GM12878 (cell line): ENCODE data around the gene NAV2. TPM values are rescaled to one million over a fixed set of nuclear protein-coding genes. Genes with fewer than 3 reads are reported as not detected.

Experiments used
- ATAC-seq: fragments of 200-7000 bp; cut with Tn5 transposase; 3 replicates; pipeline ENCODE4 v1.9.1; 2020; ENCODE audit warnings: mild to moderate bottlenecking, moderate library complexity
- BruUV-seq: library from RNA; stranded (reverse); fragments of 400-500 nt; replicated peaks from 2 replicates; lab custom pipeline; 2021; lab: Mats Ljungman, UMichigan
- CTCF ChIA-PET: fragments of 300-600 bp; sonication (Branson Sonifier 250); formaldehyde crosslinking; extraction: SDS; loops from one replicate; lab custom pipeline; 2021; ENCODE audit warnings: inconsistent platforms; lab: Yijun Ruan, JAX
- POLR2A ChIA-PET: fragments of 350-600 bp; formaldehyde crosslinking; extraction: SDS; loops from one replicate; lab custom pipeline; 2021; ENCODE audit warnings: inconsistent platforms; lab: Charles Lee
- RAD21 ChIA-PET: fragments of 300-600 bp; sonication (Branson Sonifier 250); formaldehyde crosslinking; loops from one replicate; lab custom pipeline; 2023; ENCODE audit warnings: antibody characterized with exemption; ENCODE audit not compliant: unreplicated experiment; lab: Charles Lee
- SMC1A ChIA-PET: fragments of 300-600 bp; sonication (Branson Sonifier 250); formaldehyde crosslinking; loops from one replicate; lab custom pipeline; 2023; ENCODE audit not compliant: unreplicated experiment, uncharacterized antibody; lab: Charles Lee
- DNase-seq: peaks from one replicate; pipeline ENCODE4 v3.0.0-alpha.2; 2011; ENCODE audit warnings: low read depth, low spot score
- FAIRE-seq: peaks from 3 replicates; lab custom pipeline; 2011; peaks lifted over from hg19 to GRCh38; lab: Jason Lieb, UNC
- H2AFZ ChIP-seq: 2 replicates; pipeline ENCODE4 v1.6.0; 2011; ENCODE audit warnings: low read depth, low read length, control low read depth; ENCODE audit not compliant: control insufficient read depth
- H3K27ac ChIP-seq: 2 replicates; pipeline ENCODE4 v1.5.1; 2011; ENCODE audit warnings: control low read depth; ENCODE audit not compliant: control insufficient read depth, insufficient read depth
- H3K27me3 ChIP-seq, 2 experiments: replicated peaks in 1 of 2; 2 replicates each; pipeline versions ENCODE4 v1.6.0 to v1.6.1; 2011; ENCODE audit warnings: low read length in 1 of 2; ENCODE audit not compliant: control insufficient read depth in 2 of 2, insufficient read depth in 2 of 2
- H3K36me3 ChIP-seq, 2 experiments: 2 replicates each; pipeline ENCODE4 v1.5.1; 2011; ENCODE audit warnings: low read length in 1 of 2; ENCODE audit not compliant: control insufficient read depth in 2 of 2, insufficient read depth in 2 of 2
- H3K4me1 ChIP-seq: 2 replicates; pipeline ENCODE4 v1.6.1; 2011; ENCODE audit warnings: mild to moderate bottlenecking, low read length, moderate library complexity, mixed read lengths; ENCODE audit not compliant: control insufficient read depth, insufficient read depth
- H3K4me2 ChIP-seq: 2 replicates; pipeline ENCODE4 v1.6.0; 2011; ENCODE audit warnings: control low read depth; ENCODE audit not compliant: control insufficient read depth, insufficient read depth
- H3K4me3 ChIP-seq: fragments of 200-600 bp; sonication (generic); 2 replicates; pipeline ENCODE4 v1.5.1; 2016
- H3K79me2 ChIP-seq: 2 replicates; pipeline ENCODE4 v1.6.0; 2011; ENCODE audit warnings: low read length; ENCODE audit not compliant: control insufficient read depth, insufficient read depth
- H3K9ac ChIP-seq: 2 replicates; pipeline ENCODE4 v1.8.0; 2011; ENCODE audit warnings: low read length, control low read depth, mixed read lengths; ENCODE audit not compliant: control insufficient read depth, insufficient read depth
- H3K9me3 ChIP-seq: replicated peaks from 3 replicates; pipeline ENCODE4 v1.5.1; 2011; ENCODE audit warnings: mild to moderate bottlenecking, low read length; ENCODE audit not compliant: control insufficient read depth, insufficient read depth
- H4K20me1 ChIP-seq: 2 replicates; pipeline ENCODE4 v1.6.0; 2011; ENCODE audit not compliant: control insufficient read depth, insufficient read depth
- CEBPB ChIP-seq, 2 experiments: fragments of 150-350 bp in 1 of 2; IDR thresholded peaks; 2 replicates each; pipeline ENCODE4 v1.6.1; 2012 to 2014; ENCODE audit warnings: low read depth in 2 of 2, low read length in 2 of 2, borderline replicate concordance in 1 of 2, inconsistent platforms in 1 of 2
- HDAC6 ChIP-seq: fragments of 200-600 bp; sonication (generic); IDR thresholded peaks from one replicate; pipeline ENCODE4 v1.8.0; 2017; ENCODE audit warnings: antibody characterized with exemption; ENCODE audit not compliant: unreplicated experiment
- HDGF ChIP-seq: fragments of 450-650 bp; IDR thresholded peaks from 2 replicates; pipeline ENCODE4 v1.6.1; 2016; ENCODE audit warnings: antibody characterized with exemption
- NR2C1 ChIP-seq: fragments of 450-650 bp; IDR thresholded peaks from 2 replicates; pipeline ENCODE4 v1.6.1; 2017; ENCODE audit warnings: antibody characterized with exemption, mild to moderate bottlenecking, moderate library complexity
- POU2F2 ChIP-seq: IDR thresholded peaks from 3 replicates; pipeline ENCODE4 v1.6.1; 2011; ENCODE audit warnings: low read depth, mild to moderate bottlenecking, low read length, borderline replicate concordance
- RBBP5 ChIP-seq: fragments of 200-600 bp; sonication (generic); conservative IDR thresholded peaks from 2 replicates; pipeline ENCODE4 v1.6.1; 2016
- RELA ChIP-seq: fragments of 450-650 bp; IDR thresholded peaks from 2 replicates; pipeline ENCODE4 v1.8.0; 2014; ENCODE audit warnings: borderline replicate concordance; ENCODE audit not compliant: partially characterized antibody
- STAT3 ChIP-seq: IDR thresholded peaks from 2 replicates; pipeline ENCODE4 v1.6.1; 2011; ENCODE audit warnings: low read depth, low read length, improper control_type of control experiment
- YY1 ChIP-seq: IDR thresholded peaks from 2 replicates; pipeline ENCODE4 v1.6.1; 2011; ENCODE audit warnings: low read depth, mild to moderate bottlenecking, low read length
- WGBS: methylation state at CpG from one replicate; pipeline ENCODE4 v1.1.6; 2016; ENCODE audit warnings: low lambda C conversion rate; ENCODE audit not compliant: insufficient replicate concordance, insufficient coverage; ENCODE audit errors: missing lambda C conversion rate; 5-methylcytosine and 5-hydroxymethylcytosine counted together
- in situ Hi-C: fragments of 300-500 bp; cut with MboI; formaldehyde crosslinking; loops from 9 replicates; pipeline ENCODE4 v1.14.3; 2018; ENCODE audit warnings: mixed read lengths
- intact Hi-C: fragments of 100-400 bp; cut with micrococcal nuclease; formaldehyde crosslinking; loops from one replicate; pipeline ENCODE4 v1.14.2; 2022; ENCODE audit not compliant: unreplicated experiment
- polyA plus RNA-seq, 11 experiments: library from polyadenylated mRNA; depleted of rRNA in 4 of 11; unstranded in 6 of 11; stranded (reverse) in 5 of 11; fragments of >200 nt; fragmentation: Nextera tagmentation in 4 of 11; fragmentation: Illumina TruSeq in 1 of 11; extraction: Ambion mirVana in 4 of 11; extraction: Trizol in 1 of 11; gene quantifications; 1 replicate in 1 of 11; 2 replicates in 10 of 11; pipeline versions ENCODE4 v1.2.1 to v1.2.3, GENCODE V29; 2011 to 2016; ENCODE audit warnings: inconsistent platforms in 2 of 11, missing spikeins in 2 of 11, low read depth in 1 of 11
- total RNA-seq, 4 experiments: library from RNA; depleted of rRNA in 3 of 4; stranded (reverse); fragments of >200 nt in 3 of 4; fragmentation: Illumina TruSeq in 1 of 4; extraction: Trizol in 1 of 4; gene quantifications; 2 replicates each; pipeline versions ENCODE4 v1.2.1 to v1.2.3, GENCODE V29; 2013 to 2021
- TF ChIP-seq, protein P1 (sequence below): IDR thresholded peaks from 2 replicates; pipeline ENCODE4 v1.6.1; 2012; ENCODE audit warnings: low read depth, low read length, improper control_type of control experiment
- TF ChIP-seq, protein P2 (sequence below): fragments of 150-350 bp; IDR thresholded peaks from 2 replicates; pipeline ENCODE4 v1.6.1; 2014; ENCODE audit warnings: mild to moderate bottlenecking, low read depth, low read length
- TF ChIP-seq, protein P3 (sequence below): fragments of 450-650 bp; IDR thresholded peaks from 2 replicates; pipeline ENCODE4 v1.6.1; 2017; ENCODE audit warnings: borderline replicate concordance

NAV2 gene
- total and polyA plus RNA-seq, 10 of the 15 experiments (the other 5 are each of a cell fraction or from before 2014, with no cell fraction given) = 0.35 to 6.1 (median 1.1) TPM

DNA sequence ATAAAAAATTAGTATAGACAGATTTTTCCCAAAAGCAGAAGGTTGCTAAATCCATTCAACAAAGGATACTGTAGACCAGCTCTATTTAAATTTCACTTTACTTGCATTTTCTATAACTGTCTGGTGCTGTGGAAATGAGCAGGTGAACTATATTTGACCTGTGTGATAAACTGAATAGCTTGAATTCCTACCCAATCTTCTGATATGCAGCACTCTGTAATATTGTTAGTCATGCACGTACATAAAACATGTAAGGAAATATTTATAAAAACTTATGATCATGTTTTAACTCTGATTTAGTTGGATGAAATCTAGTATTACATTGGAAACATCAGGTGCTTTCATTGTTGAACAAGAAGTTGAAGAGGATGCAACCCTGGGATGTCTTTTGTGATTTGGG, 234.0 kb downstream of the NAV2 start:
- H3K79me2 ChIP-seq = no peaks in the 10 kb centered on the region
- no peak for ATAC-seq
- no peak overlapping the region for H2AFZ ChIP-seq
- no peaks in the 10 kb centered on the region for H3K9me3 ChIP-seq
- in situ Hi-C loops = loop anchor here (5.0 to 10.0 kb wide), 2 partner anchors 166 to 408 kb away; no protein-coding TSS in a partner anchor
- no peaks in the 10 kb centered on the region for H3K36me3 ChIP-seq
- TF ChIP-seq CEBPB (IDR thresholded peaks at IDR 0.05; ENCODE audit: borderline replicate concordance in 1 of 2, low read depth in 2 of 2, low read length in 2 of 2) (no peak), HDAC6 (no peak), POU2F2 (no peak)
- SMC1A ChIA-PET = interaction anchor here (1.9 kb wide), 1 partner anchor 9 kb away, joined by 4 read pairs; no protein-coding TSS in a partner anchor
- H4K20me1 ChIP-seq = no peaks in the 10 kb centered on the region
- no peak overlapping the region for H3K4me2 ChIP-seq
- 30% methylated on average over 1 of the region's 1 CpG for WGBS
- RAD21 ChIA-PET = interaction anchor here (0.9 to 1.5 kb wide), 2 partner anchors 8 to 182 kb away, joined by 3 read pairs; no protein-coding TSS in a partner anchor
- H3K27me3 ChIP-seq = no peaks in the 10 kb centered on the region
- POLR2A ChIA-PET = no interaction called here
- no peak for DNase-seq
- CTCF ChIA-PET = interaction anchor here (1.5 to 2.2 kb wide), 5 partner anchors 12 to 186 kb away, joined by 4 to 7 read pairs (median 6); no protein-coding TSS in a partner anchor
- no TSS peak for BruUV-seq
- no peak overlapping the region for H3K9ac ChIP-seq
- intact Hi-C loops = no loop called here
- H3K27ac ChIP-seq = no peak overlapping the region
- no peak for FAIRE-seq
- H3K4me3 ChIP-seq = no peak overlapping the region
- peaks cover 7% of the 10 kb centered on the region for H3K4me1 ChIP-seq

DNA sequence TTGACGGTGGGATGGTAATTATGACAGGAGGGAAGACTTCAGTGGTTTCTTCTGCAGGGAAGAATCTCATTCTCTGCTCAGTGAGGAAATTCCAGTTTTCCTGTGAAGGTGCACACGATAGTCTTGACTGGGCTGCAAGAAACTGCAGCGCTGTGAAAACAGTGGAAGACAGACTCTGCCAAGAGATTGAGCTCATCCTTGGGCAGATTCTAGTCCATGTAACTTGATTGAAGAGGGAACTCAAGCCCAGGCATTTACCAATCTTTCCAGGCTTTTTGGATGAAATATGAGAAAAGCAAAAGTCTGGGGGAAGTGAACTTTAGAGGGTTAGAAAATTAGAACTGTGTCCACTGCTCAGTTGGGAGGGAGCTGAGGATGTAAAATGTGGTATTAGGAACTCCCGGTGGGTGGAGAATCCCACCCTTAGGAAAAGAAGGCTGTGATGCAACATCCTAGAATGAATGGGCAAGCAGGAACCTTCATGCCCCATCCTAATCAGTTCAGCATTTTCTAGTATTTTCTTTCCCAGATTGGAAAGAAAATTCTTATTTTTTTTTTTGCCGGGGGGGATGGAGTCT, 235.0 kb downstream of the NAV2 start:
- in situ Hi-C loops = loop anchor here (5.0 to 10.0 kb wide), 2 partner anchors 165 to 407 kb away; no protein-coding TSS in a partner anchor
- POLR2A ChIA-PET = no interaction called here
- Histone ChIP-seq H3K4me3 (no peak overlapping the region), H3K9me3 (no peaks in the 10 kb centered on the region), H3K4me2 (no peak overlapping the region), H3K79me2 (no peaks in the 10 kb centered on the region), H4K20me1 (no peaks in the 10 kb centered on the region), H3K36me3 (no peaks in the 10 kb centered on the region), H3K4me1 (peaks cover 7% of the 10 kb centered on the region), H3K27me3 (no peaks in the 10 kb centered on the region), H3K27ac (no peak overlapping the region), H3K9ac (no peak overlapping the region), H2AFZ (no peak overlapping the region)
- ATAC-seq (no peak), DNase-seq (no peak), FAIRE-seq (no peak)
- RAD21 ChIA-PET = interaction anchor here (0.9 kb wide), 1 partner anchor 9 kb away, joined by 3 read pairs; no protein-coding TSS in a partner anchor
- SMC1A ChIA-PET = interaction anchor here (1.1 to 1.2 kb wide), 2 partner anchors 163 to 185 kb away, joined by 3 to 5 read pairs; no protein-coding TSS in a partner anchor
- BruUV-seq = no TSS peak
- CTCF ChIA-PET = interaction anchor here (1.0 to 1.6 kb wide), 4 partner anchors 9 to 181 kb away, joined by 3 to 7 read pairs (median 4); no protein-coding TSS in a partner anchor
- no peak for TF ChIP-seq RBBP5
- TF ChIP-seq, protein P1, sequence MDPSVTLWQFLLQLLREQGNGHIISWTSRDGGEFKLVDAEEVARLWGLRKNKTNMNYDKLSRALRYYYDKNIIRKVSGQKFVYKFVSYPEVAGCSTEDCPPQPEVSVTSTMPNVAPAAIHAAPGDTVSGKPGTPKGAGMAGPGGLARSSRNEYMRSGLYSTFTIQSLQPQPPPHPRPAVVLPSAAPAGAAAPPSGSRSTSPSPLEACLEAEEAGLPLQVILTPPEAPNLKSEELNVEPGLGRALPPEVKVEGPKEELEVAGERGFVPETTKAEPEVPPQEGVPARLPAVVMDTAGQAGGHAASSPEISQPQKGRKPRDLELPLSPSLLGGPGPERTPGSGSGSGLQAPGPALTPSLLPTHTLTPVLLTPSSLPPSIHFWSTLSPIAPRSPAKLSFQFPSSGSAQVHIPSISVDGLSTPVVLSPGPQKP = no peak
- TF ChIP-seq YY1 = no peak
- TF ChIP-seq RELA = no peak
- no peak for TF ChIP-seq NR2C1
- TF ChIP-seq STAT3 = no peak
- TF ChIP-seq, protein P2, sequence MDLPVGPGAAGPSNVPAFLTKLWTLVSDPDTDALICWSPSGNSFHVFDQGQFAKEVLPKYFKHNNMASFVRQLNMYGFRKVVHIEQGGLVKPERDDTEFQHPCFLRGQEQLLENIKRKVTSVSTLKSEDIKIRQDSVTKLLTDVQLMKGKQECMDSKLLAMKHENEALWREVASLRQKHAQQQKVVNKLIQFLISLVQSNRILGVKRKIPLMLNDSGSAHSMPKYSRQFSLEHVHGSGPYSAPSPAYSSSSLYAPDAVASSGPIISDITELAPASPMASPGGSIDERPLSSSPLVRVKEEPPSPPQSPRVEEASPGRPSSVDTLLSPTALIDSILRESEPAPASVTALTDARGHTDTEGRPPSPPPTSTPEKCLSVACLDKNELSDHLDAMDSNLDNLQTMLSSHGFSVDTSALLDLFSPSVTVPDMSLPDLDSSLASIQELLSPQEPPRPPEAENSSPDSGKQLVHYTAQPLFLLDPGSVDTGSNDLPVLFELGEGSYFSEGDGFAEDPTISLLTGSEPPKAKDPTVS = no peak
- TF ChIP-seq, protein P3, sequence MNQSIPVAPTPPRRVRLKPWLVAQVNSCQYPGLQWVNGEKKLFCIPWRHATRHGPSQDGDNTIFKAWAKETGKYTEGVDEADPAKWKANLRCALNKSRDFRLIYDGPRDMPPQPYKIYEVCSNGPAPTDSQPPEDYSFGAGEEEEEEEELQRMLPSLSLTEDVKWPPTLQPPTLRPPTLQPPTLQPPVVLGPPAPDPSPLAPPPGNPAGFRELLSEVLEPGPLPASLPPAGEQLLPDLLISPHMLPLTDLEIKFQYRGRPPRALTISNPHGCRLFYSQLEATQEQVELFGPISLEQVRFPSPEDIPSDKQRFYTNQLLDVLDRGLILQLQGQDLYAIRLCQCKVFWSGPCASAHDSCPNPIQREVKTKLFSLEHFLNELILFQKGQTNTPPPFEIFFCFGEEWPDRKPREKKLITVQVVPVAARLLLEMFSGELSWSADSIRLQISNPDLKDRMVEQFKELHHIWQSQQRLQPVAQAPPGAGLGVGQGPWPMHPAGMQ = no peak
- TF ChIP-seq HDGF = no peak
- intact Hi-C loops = no loop called here
- 70% methylated on average over 5 of the region's 5 CpGs for WGBS
